H1 (cell line): Measurements from ENCODE around the gene LRRC72. TPM values are rescaled to one million over a fixed set of nuclear protein-coding genes. Genes with fewer than 3 reads are reported as not detected.

ENCODE experiments used
- CHD7 ChIP-seq: fragments of 300-600 bp; sonication (generic); IDR thresholded peaks from 2 replicates; pipeline ENCODE4 v1.7.1; 2012; ENCODE audit warnings: low read length, moderate library complexity, mild to moderate bottlenecking, inconsistent platforms; ENCODE audit not compliant: insufficient replicate concordance
- PHF8 ChIP-seq: fragments of 200-600 bp; sonication (generic); conservative IDR thresholded peaks from 2 replicates; pipeline ENCODE4 v1.7.1; 2012; ENCODE audit warnings: low read depth, mild to moderate bottlenecking, inconsistent platforms, low read length, moderate library complexity
- polyA plus RNA-seq, 7 experiments: library from polyadenylated mRNA; depleted of rRNA in 3 of 7; stranded (reverse) in 5 of 7; unstranded in 2 of 7; fragments of >200 nt in 5 of 7; fragments of 200-250 nt in 2 of 7; gene quantifications; 1 replicate in 5 of 7; 2 replicates in 1 of 7; 4 replicates in 1 of 7; pipeline versions ENCODE4 v1.2.1 to v1.2.3, GENCODE V29; 2011 to 2013; ENCODE audit warnings: missing spikeins in 2 of 7, mixed read lengths in 2 of 7
- total RNA-seq: library from RNA; stranded (reverse); fragmentation: NEBNext Ultra II Directional; extraction: Animal tissue kit (Norgen Biotek cat#: 25700); gene quantifications from 2 replicates; pipeline ENCODE4 v1.2.1, GENCODE V29; 2021

LRRC72 gene
- total and polyA plus RNA-seq, 2 of the 8 experiments (the other 6 are each of a cell fraction or from before 2014, with no cell fraction given), result not detected

GRCh38 chr7:16515785-16516685 is 10.6 kb upstream of the LRRC72 start (continued):
- TF ChIP-seq CHD7, result no peak
- TF ChIP-seq PHF8, result no peak
